Neural crest cell (in vitro differentiated cells): ENCODE results near the gene MAPK1IP1L. TPM values are rescaled to one million over a fixed set of nuclear protein-coding genes. Genes with fewer than 3 reads are reported as not detected.
"Not testable (repeated sequence)": the region's sequence is repeated elsewhere in the genome, so short reads cannot be mapped to it uniquely, and the experiment has no call there.

Experiments
- DNase-seq: peaks from one replicate; pipeline ENCODE4 v3.0.0; 2021; ENCODE audit warnings: low read depth, mixed read lengths, low spot score
- H3K27ac Mint-ChIP-seq: one replicate; pipeline ENCODE4 v1.8.0; 2021; ENCODE audit warnings: mild to moderate bottlenecking, mixed read lengths; ENCODE audit not compliant: unreplicated experiment
- H3K27me3 Mint-ChIP-seq: 2 replicates; pipeline ENCODE4 v1.8.0; 2021; ENCODE audit warnings: low read depth, mild to moderate bottlenecking, mixed read lengths
- H3K36me3 Mint-ChIP-seq: 2 replicates; pipeline ENCODE4 v1.8.0; 2021; ENCODE audit warnings: low read depth, mild to moderate bottlenecking, mixed read lengths
- H3K4me1 Mint-ChIP-seq: 2 replicates; pipeline ENCODE4 v1.8.0; 2021; ENCODE audit warnings: mixed read lengths
- H3K4me3 Mint-ChIP-seq: one replicate; pipeline ENCODE4 v1.8.0; 2021; ENCODE audit warnings: mild to moderate bottlenecking, mixed read lengths
- H3K9me3 Mint-ChIP-seq: 2 replicates; pipeline ENCODE4 v1.8.0; 2021; ENCODE audit warnings: mixed read lengths
- CTCF ChIP-seq: fragments of 200-600 bp; sonication (generic); conservative IDR thresholded peaks from 2 replicates; pipeline ENCODE4 v1.5.0; 2021; ENCODE audit warnings: antibody characterized with exemption, mild to moderate bottlenecking
- total RNA-seq: library from RNA; stranded (reverse); gene quantifications from 2 replicates; pipeline ENCODE4 v1.2.1, GENCODE V29; 2021

The MAPK1IP1L gene
- total RNA-seq, 1 donor from 2014 or later = 141 TPM

DNA sequence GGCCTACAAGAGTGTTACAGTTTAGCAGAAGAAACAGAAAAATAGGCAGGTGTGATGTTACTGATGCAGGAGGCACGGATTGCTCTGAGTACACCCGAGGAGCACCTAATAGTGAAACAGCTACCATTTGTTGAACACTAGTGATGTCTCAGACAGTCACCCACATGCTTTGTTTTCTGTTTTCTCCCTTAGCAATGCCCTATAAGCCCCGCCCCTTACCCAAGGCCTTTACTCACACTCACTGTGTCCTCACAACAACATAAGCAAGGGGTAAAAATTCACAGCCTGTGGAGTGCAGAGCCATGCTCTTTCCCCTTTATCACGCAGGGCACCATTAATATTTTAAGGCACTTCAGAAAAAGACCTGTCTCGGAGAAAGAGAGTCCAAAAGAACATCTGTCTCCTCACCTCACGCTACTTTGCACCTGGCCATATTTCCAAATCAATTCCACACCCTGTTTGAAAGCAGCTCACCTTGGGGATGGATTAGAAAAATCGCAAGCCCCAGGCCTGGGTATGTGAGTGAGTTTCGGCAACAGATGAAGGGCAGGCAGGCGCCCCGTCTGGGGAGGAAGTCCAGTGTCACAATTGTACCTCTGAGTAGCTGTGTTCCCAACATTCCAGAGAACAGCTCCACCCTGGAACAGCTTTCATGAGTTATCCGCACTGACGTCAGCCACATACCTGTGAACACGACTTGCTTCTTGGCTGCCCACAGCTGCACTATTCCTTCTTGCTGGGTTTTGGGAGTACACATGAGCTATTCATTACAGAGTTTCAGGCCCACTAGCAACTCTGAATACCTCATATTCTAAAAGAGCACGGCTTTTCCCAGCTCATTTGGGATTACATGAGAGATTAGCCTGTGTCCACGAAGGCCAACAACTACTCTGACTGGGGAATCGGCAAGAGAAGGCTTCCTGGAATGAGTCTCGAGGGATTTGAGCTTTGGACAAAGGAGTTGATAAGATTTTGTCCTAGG lies 26.0 kb downstream of the MAPK1IP1L start:
- no peak for TF ChIP-seq CTCF
- no peaks in the 10 kb centered on the region for H3K36me3 Mint-ChIP-seq
- peaks cover 11% of the 10 kb centered on the region for H3K4me1 Mint-ChIP-seq
- no peaks in the 10 kb centered on the region for H3K27me3 Mint-ChIP-seq
- no peak overlapping the region for H3K4me3 Mint-ChIP-seq
- no peaks in the 10 kb centered on the region for H3K9me3 Mint-ChIP-seq
- no peak for DNase-seq
- no peak overlapping the region for H3K27ac Mint-ChIP-seq

DNA sequence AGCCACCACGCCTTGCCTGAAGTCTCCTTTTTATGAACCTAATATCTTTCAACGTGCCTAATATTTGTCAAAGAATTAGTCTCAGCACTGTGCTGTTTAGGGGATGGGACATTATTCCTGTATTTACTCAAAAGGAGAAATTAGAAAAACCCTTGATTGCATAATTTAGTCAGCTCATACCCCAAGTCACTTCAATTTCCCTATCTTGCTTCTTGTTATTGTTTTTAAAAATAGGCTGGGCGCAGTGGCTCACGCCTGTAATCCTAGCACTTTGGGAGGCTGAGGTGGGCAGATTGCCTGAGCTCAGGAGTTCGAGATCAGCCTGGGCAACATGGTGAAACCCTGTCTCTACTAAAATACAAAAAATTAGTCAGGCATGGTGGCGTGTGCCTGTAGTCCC lies 28.5 kb downstream of the MAPK1IP1L start:
- H3K36me3 Mint-ChIP-seq, DNase-seq, H3K27me3 Mint-ChIP-seq, H3K9me3 Mint-ChIP-seq, H3K27ac Mint-ChIP-seq, H3K4me1 Mint-ChIP-seq, H3K4me3 Mint-ChIP-seq: not testable (repeated sequence)

DNA sequence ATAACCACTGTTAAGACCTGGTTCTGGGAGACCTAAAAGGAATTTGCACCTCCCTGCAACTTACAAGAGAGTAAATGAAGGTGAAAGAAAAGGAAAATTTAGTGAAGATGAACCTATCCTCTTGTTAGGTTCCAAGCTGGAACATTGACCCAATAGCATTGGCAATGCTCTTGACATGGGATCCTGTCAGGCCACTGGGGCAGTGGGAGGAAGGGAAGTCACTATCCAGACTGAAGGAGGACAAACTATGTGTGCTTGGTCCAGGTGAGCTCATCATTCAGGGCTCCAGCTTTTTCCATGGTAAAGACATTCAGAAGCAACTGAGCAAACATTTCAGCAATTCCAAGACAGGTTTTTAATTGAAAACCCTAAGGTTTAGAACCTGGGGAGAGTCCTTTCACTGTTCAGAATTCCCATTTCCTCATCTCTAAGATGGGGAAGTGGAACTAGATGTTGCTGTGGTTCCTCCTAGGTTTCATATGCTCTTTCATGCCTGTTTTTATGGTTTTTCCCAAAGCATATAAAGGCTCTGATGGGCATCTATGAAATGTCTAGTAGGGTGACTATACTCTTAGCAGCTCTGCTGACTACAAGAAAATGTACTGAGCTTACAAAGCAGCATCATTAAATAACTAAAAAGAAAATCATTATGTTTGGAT lies 33.1 kb downstream of the MAPK1IP1L start:
- TF ChIP-seq CTCF = no peak
- no peaks in the 10 kb centered on the region for H3K4me1 Mint-ChIP-seq
- H3K36me3 Mint-ChIP-seq = no peaks in the 10 kb centered on the region
- no peak overlapping the region for H3K4me3 Mint-ChIP-seq
- DNase-seq = no peak
- no peaks in the 10 kb centered on the region for H3K27me3 Mint-ChIP-seq
- no peaks in the 10 kb centered on the region for H3K9me3 Mint-ChIP-seq
- no peak overlapping the region for H3K27ac Mint-ChIP-seq

- Mint-ChIP-seq H3K27me3 (no peaks in the 10 kb centered on the region), H3K4me3 (no peak overlapping the region), H3K9me3 (no peaks in the 10 kb centered on the region), H3K36me3 (no peaks in the 10 kb centered on the region), H3K27ac (no peak overlapping the region), H3K4me1 (no peaks in the 10 kb centered on the region)
- no peak for TF ChIP-seq CTCF
- no peak for DNase-seq
These were observed 33.7 kb downstream of the MAPK1IP1L start for GRCh38 chr14:55085060-55085660.

GRCh38 chr14:55086938-55087337 lies 35.5 kb downstream of the MAPK1IP1L start:
- Mint-ChIP-seq H3K27ac (no peak overlapping the region), H3K27me3 (no peaks in the 10 kb centered on the region), H3K9me3 (no peaks in the 10 kb centered on the region), H3K36me3 (no peaks in the 10 kb centered on the region), H3K4me3 (no peak overlapping the region), H3K4me1 (no peaks in the 10 kb centered on the region)
- no peak for TF ChIP-seq CTCF
- DNase-seq = no peak
